8988T (cell line): ENCODE results near the gene TRIM56.

Experiments
- DNase-seq: peaks from one replicate; pipeline ENCODE4 v3.0.0; 2011

Gene TRIM56

DNA sequence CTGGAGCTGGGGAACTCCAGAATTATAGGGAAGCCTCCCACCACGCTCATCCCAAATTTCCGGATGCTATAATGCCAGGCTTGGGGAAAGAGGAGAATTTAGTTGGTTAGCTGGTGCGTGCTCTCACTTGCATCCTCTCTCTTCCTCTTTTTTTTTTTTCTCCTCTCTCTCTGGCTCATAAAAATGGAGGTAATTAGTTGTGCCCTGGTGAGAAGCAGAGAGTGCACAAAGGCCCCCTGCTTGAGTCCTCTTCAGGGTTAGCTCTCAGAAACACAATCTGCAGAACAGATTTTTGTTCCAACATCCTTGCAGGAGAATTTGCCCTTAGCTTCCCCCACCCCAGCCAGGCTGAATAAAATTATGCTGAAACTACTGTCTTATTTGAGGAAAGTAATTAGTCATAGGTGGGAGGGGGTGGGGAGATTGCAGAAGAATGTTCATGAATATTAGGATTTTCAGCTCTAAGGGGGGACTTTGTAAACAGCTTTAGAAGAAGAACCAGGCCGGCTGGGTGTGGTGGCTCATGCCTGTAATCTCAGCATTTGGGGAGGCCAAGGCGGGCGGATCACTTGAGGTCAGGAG lies 49.2 kb downstream of the TRIM56 start:
- DNase-seq, result no peak

- DNase-seq, result no peak
Measured at GRCh38 chr7:101137651-101138212, 52.5 kb downstream of the TRIM56 start.

- DNase-seq, result no peak
Measured at GRCh38 chr7:101138213-101138870, 53.1 kb downstream of the TRIM56 start.

GRCh38 chr7:101140339-101140699 lies 55.0 kb downstream of the TRIM56 start:
- DNase-seq, result no peak

DNA sequence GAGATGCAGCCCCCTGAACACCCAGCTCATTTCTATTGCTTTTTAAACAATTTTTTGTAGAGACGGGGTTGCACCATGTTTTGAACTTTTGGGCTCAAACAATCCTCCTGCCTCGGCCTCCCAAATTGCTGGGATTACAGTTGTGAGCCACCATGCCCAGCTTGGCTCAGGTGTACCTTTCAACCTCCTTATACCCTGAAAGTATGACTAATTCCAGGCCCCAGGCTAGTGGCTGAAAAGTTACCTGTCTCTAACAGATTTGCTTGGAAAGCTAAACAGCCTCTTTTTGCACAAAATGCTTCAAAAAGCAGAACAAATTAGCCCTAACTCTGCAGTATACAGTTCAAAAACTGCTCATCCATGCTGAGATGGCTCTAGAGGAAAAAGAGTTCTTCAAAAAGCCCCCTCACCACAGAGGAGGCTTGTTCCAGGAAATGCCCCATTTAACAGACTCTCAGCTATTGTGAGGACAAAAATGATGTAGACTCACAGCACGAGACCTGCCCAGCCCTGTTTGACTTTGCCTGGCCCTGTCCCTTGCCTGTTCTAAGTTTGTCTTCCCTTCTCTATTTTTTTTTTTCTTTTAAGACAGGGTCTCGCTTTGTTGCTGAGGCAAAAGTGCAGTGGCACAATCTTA lies 55.6 kb downstream of the TRIM56 start:
- DNase-seq, result no peak
